ENCODE measurements around the gene F2RL2.

The F2RL2 gene, protein sequence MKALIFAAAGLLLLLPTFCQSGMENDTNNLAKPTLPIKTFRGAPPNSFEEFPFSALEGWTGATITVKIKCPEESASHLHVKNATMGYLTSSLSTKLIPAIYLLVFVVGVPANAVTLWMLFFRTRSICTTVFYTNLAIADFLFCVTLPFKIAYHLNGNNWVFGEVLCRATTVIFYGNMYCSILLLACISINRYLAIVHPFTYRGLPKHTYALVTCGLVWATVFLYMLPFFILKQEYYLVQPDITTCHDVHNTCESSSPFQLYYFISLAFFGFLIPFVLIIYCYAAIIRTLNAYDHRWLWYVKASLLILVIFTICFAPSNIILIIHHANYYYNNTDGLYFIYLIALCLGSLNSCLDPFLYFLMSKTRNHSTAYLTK

DNA sequence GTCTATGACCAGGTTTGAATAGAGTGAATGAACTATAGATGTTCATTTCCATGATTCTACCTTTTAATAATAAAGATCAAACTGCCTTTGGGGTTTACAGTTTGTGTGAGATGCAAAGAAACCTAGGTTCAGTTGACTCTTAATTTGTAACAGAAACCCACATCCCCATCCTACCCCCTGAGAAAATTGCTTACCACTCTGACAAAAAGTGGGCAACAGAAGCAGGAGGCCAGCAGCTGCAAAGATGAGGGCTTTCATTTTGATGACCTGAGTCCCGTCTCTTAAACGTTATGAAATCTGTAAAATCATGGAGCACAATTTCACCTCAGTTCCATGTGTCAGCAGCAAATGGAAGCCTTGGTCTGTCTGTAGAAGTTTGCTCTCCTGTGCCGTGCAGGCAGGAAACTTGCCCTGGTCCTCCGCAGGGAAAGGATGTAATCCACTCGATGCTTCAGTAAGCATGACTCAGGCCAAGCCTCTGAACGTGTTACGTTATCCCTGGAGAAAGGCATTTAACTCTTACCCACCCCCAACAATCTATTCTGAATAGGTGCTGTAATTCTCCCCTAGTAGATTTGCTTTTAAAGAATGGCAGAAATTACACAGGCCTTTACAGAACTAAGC, at the start of gene F2RL2:
TSS of gene F2RL2 (minus strand) at position 431 of the 624 bp plus-strand sequence. CDS start at position 258, 173 bp downstream.
- H2AFZ ChIP-seq (ENCODE audit: low read depth) = no peak within 1 kb of the TSS
- H3K4me1 ChIP-seq (ENCODE audit: low read depth, poor library complexity, severe bottlenecking) = no peaks in the 10 kb centered on the region
- peaks cover 5% of the 10 kb centered on the region; the same call in 1 of the 2 replicates for H3K36me3 ChIP-seq (ENCODE audit: insufficient read depth)
- H3K27ac ChIP-seq = no peak within 1 kb of the TSS
- no peaks in the 10 kb centered on the region for H3K79me2 ChIP-seq (ENCODE audit: insufficient read depth, low read depth)
- H3K27me3 ChIP-seq (ENCODE audit: insufficient read depth, low read depth) = no peaks in the 10 kb centered on the region
- TF ChIP-seq, protein P1, sequence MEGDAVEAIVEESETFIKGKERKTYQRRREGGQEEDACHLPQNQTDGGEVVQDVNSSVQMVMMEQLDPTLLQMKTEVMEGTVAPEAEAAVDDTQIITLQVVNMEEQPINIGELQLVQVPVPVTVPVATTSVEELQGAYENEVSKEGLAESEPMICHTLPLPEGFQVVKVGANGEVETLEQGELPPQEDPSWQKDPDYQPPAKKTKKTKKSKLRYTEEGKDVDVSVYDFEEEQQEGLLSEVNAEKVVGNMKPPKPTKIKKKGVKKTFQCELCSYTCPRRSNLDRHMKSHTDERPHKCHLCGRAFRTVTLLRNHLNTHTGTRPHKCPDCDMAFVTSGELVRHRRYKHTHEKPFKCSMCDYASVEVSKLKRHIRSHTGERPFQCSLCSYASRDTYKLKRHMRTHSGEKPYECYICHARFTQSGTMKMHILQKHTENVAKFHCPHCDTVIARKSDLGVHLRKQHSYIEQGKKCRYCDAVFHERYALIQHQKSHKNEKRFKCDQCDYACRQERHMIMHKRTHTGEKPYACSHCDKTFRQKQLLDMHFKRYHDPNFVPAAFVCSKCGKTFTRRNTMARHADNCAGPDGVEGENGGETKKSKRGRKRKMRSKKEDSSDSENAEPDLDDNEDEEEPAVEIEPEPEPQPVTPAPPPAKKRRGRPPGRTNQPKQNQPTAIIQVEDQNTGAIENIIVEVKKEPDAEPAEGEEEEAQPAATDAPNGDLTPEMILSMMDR (conservative IDR thresholded peaks at IDR 0.05; ENCODE audit: low read depth, low read length) = no peak
- no peak within 1 kb of the TSS for H3K9ac ChIP-seq
- H3K4me3 ChIP-seq (IDR thresholded peaks at IDR 0.05; ENCODE audit: insufficient read depth, low read depth, low read length) = no peak within 1 kb of the TSS
- no peak within 1 kb of the TSS for H3K4me2 ChIP-seq
- no peaks in the 10 kb centered on the region for H4K20me1 ChIP-seq (ENCODE audit: insufficient read depth)

- H3K4me1 ChIP-seq (ENCODE audit: low read depth, poor library complexity, severe bottlenecking) = no peaks in the 10 kb centered on the region
- H4K20me1 ChIP-seq (ENCODE audit: insufficient read depth) = no peaks in the 10 kb centered on the region
- no peaks in the 10 kb centered on the region for H3K27me3 ChIP-seq (ENCODE audit: insufficient read depth, low read depth)
- no peaks in the 10 kb centered on the region for H3K79me2 ChIP-seq (ENCODE audit: insufficient read depth, low read depth)
- TF ChIP-seq, protein P1 (conservative IDR thresholded peaks at IDR 0.05; ENCODE audit: low read depth, low read length) = no peak
- no peak overlapping the region for H3K9ac ChIP-seq
- H3K4me3 ChIP-seq (IDR thresholded peaks at IDR 0.05; ENCODE audit: insufficient read depth, low read depth, low read length) = no peak overlapping the region
- H3K4me2 ChIP-seq = no peak overlapping the region
- H2AFZ ChIP-seq (ENCODE audit: low read depth) = no peak overlapping the region
- H3K27ac ChIP-seq = no peak overlapping the region
- peaks cover 12% of the 10 kb centered on the region; the same call in 1 of the 2 replicates for H3K36me3 ChIP-seq (ENCODE audit: insufficient read depth)
Observed at GRCh38 chr5:76672242-76672641, 49.0 kb upstream of the F2RL2 start.

- Histone ChIP-seq H2AFZ (ENCODE audit: low read depth) (no peak overlapping the region), H3K4me3 (IDR thresholded peaks at IDR 0.05; ENCODE audit: insufficient read depth, low read depth, low read length) (no peak overlapping the region), H3K4me2 (no peak overlapping the region), H3K27ac (no peak overlapping the region), H4K20me1 (ENCODE audit: insufficient read depth) (no peaks in the 10 kb centered on the region), H3K9ac (no peak overlapping the region), H3K4me1 (ENCODE audit: low read depth, poor library complexity, severe bottlenecking) (no peaks in the 10 kb centered on the region), H3K27me3 (ENCODE audit: insufficient read depth, low read depth) (no peaks in the 10 kb centered on the region), H3K79me2 (ENCODE audit: insufficient read depth, low read depth) (no peaks in the 10 kb centered on the region), H3K36me3 (ENCODE audit: insufficient read depth) (peaks cover 7% of the 10 kb centered on the region; the same call in 1 of the 2 replicates)
- TF ChIP-seq, protein P1 (conservative IDR thresholded peaks at IDR 0.05; ENCODE audit: low read depth, low read length) = no peak
Observed at GRCh38 chr5:76670508-76670907, 47.3 kb upstream of the F2RL2 start.

GRCh38 chr5:76669245-76669644, 46.0 kb upstream of the F2RL2 start:
- no peak overlapping the region for H3K9ac ChIP-seq
- H4K20me1 ChIP-seq (ENCODE audit: insufficient read depth) = no peaks in the 10 kb centered on the region
- H3K27ac ChIP-seq = no peak overlapping the region
- no peak overlapping the region for H2AFZ ChIP-seq (ENCODE audit: low read depth)
- H3K36me3 ChIP-seq (ENCODE audit: insufficient read depth) = peaks cover 7% of the 10 kb centered on the region; the same call in 1 of the 2 replicates
- no peaks in the 10 kb centered on the region for H3K79me2 ChIP-seq (ENCODE audit: insufficient read depth, low read depth)
- no peaks in the 10 kb centered on the region for H3K4me1 ChIP-seq (ENCODE audit: low read depth, poor library complexity, severe bottlenecking)
- no peaks in the 10 kb centered on the region for H3K27me3 ChIP-seq (ENCODE audit: insufficient read depth, low read depth)
- no peak overlapping the region for H3K4me3 ChIP-seq (IDR thresholded peaks at IDR 0.05; ENCODE audit: insufficient read depth, low read depth, low read length)
- TF ChIP-seq, protein P1 (conservative IDR thresholded peaks at IDR 0.05; ENCODE audit: low read depth, low read length) = no peak
- no peak overlapping the region for H3K4me2 ChIP-seq

Measured in KMS-11 (cell line).